ENCODE results near the gene RFTN2. TPM values are rescaled to one million over a fixed set of nuclear protein-coding genes. Genes with fewer than 3 reads are reported as not detected.
"Not testable (repeated sequence)": the region's sequence is repeated elsewhere in the genome, so short reads cannot be mapped to it uniquely, and the experiment has no call there.

The RFTN2 gene
- total RNA-seq, 2 experiments from 2014 or later: not detected

DNA sequence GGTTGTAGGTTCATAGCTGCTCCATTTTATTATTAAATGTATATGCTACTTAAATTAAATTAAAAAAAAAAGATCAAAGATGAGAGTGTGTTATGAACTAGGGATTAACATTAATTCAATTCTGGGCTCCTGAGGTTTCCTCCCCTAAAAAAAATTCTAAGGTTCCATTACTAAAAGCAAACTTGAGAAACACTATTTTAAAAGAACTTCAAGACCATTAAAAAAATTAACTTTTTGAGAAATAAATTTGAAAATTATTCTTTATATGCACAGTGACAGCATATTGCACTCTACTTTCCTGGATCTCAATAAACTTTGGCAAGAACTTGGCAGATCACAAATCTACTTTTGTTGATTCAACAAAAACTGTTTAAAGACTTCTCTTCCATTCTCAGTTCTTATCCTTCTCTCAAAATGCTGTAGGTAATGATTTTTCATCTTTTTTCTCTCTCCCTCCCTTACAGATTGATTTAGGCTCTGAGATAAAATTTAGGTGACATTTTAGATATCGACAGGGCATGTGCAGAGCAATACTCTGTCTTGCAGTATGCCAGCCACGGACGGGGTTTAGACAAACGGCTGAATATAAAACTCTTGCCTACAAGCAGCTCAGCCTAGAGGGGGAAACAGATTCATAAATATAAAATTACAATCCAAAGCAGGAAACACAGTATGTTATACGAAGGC lies 29.2 kb upstream of the RFTN2 start:
- Mint-ChIP-seq H3K4me1 (peaks cover 46% of the 10 kb centered on the region), H3K36me3 (ENCODE audit: low read depth) (peaks cover 17% of the 10 kb centered on the region), H3K27ac (peak overlapping the region; percentile 95), H3K9me3 (peaks cover 4% of the 10 kb centered on the region), H3K4me3 (peak overlapping the region; percentile 81), H3K27me3 (no peaks in the 10 kb centered on the region)
- no peak for DNase-seq
- ChIA-PET CTCF (interaction anchor here (0.6 to 1.1 kb wide), 3 partner anchors 17 to 46 kb away, joined by 3 to 4 read pairs (median 3); no protein-coding TSS in a partner anchor), POLR2A (interaction anchor here (0.8 to 1.2 kb wide), 2 partner anchors 189 to 205 kb away, joined by 3 to 4 read pairs; partner anchors contain the start of gene HSPD1)

DNA sequence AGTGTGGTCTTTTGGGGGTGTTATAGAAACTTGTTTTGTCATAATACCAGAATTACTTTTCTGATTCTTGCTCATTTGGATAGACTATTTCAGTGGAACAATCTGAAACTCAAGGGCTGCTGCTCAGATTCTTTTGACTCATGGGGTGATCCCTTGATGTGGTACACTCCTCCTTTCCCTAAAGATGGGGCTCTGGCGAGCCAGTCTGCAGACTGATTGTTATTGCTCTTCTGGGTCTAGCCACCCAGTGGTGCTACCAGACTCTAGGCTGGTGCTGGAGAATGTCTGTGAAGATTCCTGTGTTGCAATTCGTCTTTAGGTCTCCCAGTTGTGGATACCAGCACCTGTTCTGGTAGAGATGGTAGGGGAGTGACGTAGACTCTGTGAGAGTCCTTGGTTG lies 25.6 kb upstream of the RFTN2 start:
- peaks cover 4% of the 10 kb centered on the region for H3K9me3 Mint-ChIP-seq
- no peak overlapping the region for H3K27ac Mint-ChIP-seq
- H3K4me3 Mint-ChIP-seq: no peak overlapping the region
- CTCF ChIA-PET: no interaction called here
- peaks cover 2% of the 10 kb centered on the region for H3K36me3 Mint-ChIP-seq (ENCODE audit: low read depth)
- no peaks in the 10 kb centered on the region for H3K27me3 Mint-ChIP-seq
- POLR2A ChIA-PET: no interaction called here
- peaks cover 32% of the 10 kb centered on the region for H3K4me1 Mint-ChIP-seq
- DNase-seq: no peak

GRCh38 chr2:197699724-197700123 lies 24.3 kb upstream of the RFTN2 start:
- DNase-seq; H3K36me3 Mint-ChIP-seq (ENCODE audit: low read depth); H3K27me3 Mint-ChIP-seq; CTCF ChIA-PET; POLR2A ChIA-PET; H3K9me3 Mint-ChIP-seq; H3K27ac Mint-ChIP-seq; H3K4me3 Mint-ChIP-seq: not testable (repeated sequence)
- peaks cover 29% of the 10 kb centered on the region for H3K4me1 Mint-ChIP-seq

DNA sequence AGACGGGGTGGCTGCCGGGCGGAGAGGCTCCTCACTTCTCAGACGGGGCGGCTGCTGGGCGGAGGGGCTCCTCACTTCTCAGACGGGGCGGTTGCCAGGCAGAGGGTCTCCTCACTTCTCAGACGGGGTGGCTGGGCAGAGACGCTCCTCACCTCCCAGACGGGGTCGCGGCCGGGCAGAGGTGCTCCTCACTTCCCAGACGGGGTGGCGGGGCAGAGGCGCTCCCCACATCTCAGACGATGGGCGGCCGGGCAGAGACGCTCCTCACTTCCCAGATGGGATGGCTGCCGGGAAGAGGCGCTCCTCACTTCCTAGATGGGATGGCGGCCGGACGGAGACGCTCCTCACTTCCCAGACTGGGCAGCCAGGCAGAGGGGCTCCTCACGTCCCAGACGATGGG lies 21.2 kb upstream of the RFTN2 start:
- H3K27ac Mint-ChIP-seq; H3K36me3 Mint-ChIP-seq (ENCODE audit: low read depth); H3K27me3 Mint-ChIP-seq; DNase-seq; POLR2A ChIA-PET; CTCF ChIA-PET; H3K4me3 Mint-ChIP-seq; H3K9me3 Mint-ChIP-seq: not testable (repeated sequence)
- peaks cover 29% of the 10 kb centered on the region for H3K4me1 Mint-ChIP-seq

DNA sequence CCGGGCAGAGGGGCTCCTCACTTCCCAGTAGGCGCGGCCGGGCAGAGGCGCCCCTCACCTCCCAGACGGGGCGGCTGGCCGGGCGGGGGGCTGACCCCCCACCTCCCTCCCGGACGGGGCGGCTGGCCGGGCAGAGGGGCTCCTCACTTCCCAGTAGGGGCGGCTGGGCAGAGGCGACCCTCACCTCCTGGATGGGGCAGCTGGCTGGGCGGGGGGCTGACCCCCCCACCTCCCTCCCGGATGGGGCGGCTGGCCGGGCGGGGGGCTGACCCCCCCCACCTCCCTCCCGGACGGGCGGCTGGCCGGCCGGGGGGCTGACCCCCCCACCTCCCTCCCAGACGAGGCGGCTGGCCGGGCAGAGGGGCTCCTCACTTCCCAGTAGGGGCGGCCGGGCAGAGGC lies 20.6 kb upstream of the RFTN2 start:
- POLR2A ChIA-PET; H3K4me3 Mint-ChIP-seq; H3K27ac Mint-ChIP-seq; H3K27me3 Mint-ChIP-seq; CTCF ChIA-PET; H3K9me3 Mint-ChIP-seq; H3K36me3 Mint-ChIP-seq (ENCODE audit: low read depth); DNase-seq: not testable (repeated sequence)
- peaks cover 25% of the 10 kb centered on the region for H3K4me1 Mint-ChIP-seq

DNA sequence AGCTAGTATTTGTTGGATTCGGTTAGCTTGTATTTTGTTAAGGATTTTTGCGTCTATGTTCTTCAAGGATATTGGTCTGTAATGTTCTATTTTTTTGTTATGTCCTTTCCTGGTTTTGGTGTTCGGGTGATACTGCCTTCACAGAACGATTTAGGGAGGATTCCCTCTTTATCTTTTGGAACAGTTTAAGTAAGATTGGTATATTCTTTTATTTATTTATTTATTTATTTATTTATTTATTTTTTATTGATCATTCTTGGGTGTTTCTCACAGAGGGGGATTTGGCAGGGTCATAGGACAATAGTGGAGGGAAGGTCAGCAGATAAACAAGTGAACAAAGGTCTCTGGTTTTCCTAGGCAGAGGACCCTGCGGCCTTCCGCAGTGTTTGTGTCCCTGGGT lies 19.8 kb upstream of the RFTN2 start:
- H3K9me3 Mint-ChIP-seq; H3K36me3 Mint-ChIP-seq (ENCODE audit: low read depth); CTCF ChIA-PET; H3K27me3 Mint-ChIP-seq; H3K4me3 Mint-ChIP-seq; DNase-seq; H3K27ac Mint-ChIP-seq; POLR2A ChIA-PET: not testable (repeated sequence)
- H3K4me1 Mint-ChIP-seq: peaks cover 21% of the 10 kb centered on the region

DNA sequence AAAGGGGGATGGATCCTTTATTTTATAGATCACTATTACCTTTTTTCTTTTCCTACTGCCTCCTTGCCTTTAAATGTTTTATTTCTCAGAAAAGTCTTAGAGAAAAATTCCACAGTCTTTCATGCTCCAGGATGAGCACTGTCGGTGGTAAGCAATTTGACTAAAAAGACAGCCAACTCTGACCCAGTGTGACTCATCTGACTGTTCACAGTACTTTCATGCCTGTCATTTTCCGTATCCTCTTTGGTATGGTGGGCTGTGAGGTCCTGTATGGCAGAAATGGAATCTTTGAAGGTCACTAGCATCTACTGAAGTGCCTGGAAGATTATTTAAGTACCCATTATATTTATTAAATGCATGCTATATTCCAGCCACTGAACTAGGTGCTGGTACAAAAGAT lies 2.1 kb upstream of the RFTN2 start:
- H3K36me3 Mint-ChIP-seq (ENCODE audit: low read depth): no peaks in the 10 kb centered on the region

GRCh38 chr2:197677056-197677455 lies 1.7 kb upstream of the RFTN2 start:
- Mint-ChIP-seq H3K4me3 (no peak overlapping the region), H3K36me3 (ENCODE audit: low read depth) (no peaks in the 10 kb centered on the region), H3K27ac (no peak overlapping the region), H3K27me3 (peaks cover 23% of the 10 kb centered on the region), H3K4me1 (no peaks in the 10 kb centered on the region), H3K9me3 (no peaks in the 10 kb centered on the region)
- no peak for DNase-seq
- CTCF ChIA-PET: no interaction called here
- POLR2A ChIA-PET: no interaction called here

More for the DNA sequence above, 2.1 kb upstream of the RFTN2 start:
- H3K4me1 Mint-ChIP-seq: no peaks in the 10 kb centered on the region
- no peaks in the 10 kb centered on the region for H3K9me3 Mint-ChIP-seq
- H3K27ac Mint-ChIP-seq: no peak overlapping the region
- peaks cover 24% of the 10 kb centered on the region for H3K27me3 Mint-ChIP-seq
- DNase-seq: no peak
- POLR2A ChIA-PET: no interaction called here
- no peak overlapping the region for H3K4me3 Mint-ChIP-seq
- CTCF ChIA-PET: no interaction called here

DNA sequence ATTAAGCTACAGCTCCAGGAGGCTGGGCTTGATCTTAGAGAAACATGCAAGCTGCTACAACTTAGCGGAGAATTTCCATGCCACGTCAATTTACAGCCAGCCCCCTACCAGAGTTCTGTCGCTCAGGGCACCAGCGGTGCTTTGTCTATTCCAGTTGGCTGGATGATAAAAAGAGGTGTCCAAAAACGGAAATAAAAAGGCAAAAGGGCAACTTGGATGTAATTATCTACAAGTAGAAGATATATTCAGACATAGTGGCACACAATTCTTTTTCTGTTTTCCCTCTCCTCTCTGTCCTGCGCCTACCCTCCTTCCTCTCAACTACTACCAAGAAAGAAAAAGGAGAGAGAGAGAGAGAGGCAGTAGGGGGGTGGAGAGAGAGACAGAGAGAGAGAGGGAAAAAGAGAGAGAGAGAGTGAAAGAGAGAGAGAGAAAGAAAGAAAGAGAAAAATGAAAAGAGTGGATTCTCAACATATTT lies 363 bp upstream of the RFTN2 start:
- H3K9me3 Mint-ChIP-seq: no peaks in the 10 kb centered on the region
- H3K27ac Mint-ChIP-seq: no peak overlapping the region
- CTCF ChIA-PET: no interaction called here
- H3K4me3 Mint-ChIP-seq: no peak overlapping the region
- H3K27me3 Mint-ChIP-seq: peaks cover 25% of the 10 kb centered on the region
- H3K4me1 Mint-ChIP-seq: no peaks in the 10 kb centered on the region
- POLR2A ChIA-PET: no interaction called here
- no peak for DNase-seq
- H3K36me3 Mint-ChIP-seq (ENCODE audit: low read depth): no peaks in the 10 kb centered on the region

- ChIA-PET POLR2A (no interaction called here), CTCF (interaction anchor here (0.8 kb wide), 1 partner anchor 166 kb away, joined by 3 read pairs; no protein-coding TSS in a partner anchor)
- no peak for DNase-seq
- H3K4me3 Mint-ChIP-seq: no peak overlapping the region
- H3K27ac Mint-ChIP-seq: no peak overlapping the region
- no peaks in the 10 kb centered on the region for H3K36me3 Mint-ChIP-seq (ENCODE audit: low read depth)
- no peaks in the 10 kb centered on the region for H3K4me1 Mint-ChIP-seq
- H3K9me3 Mint-ChIP-seq: no peaks in the 10 kb centered on the region
- peaks cover 25% of the 10 kb centered on the region for H3K27me3 Mint-ChIP-seq
These were observed 796 bp downstream of the RFTN2 start for GRCh38 chr2:197674591-197674990.

DNA sequence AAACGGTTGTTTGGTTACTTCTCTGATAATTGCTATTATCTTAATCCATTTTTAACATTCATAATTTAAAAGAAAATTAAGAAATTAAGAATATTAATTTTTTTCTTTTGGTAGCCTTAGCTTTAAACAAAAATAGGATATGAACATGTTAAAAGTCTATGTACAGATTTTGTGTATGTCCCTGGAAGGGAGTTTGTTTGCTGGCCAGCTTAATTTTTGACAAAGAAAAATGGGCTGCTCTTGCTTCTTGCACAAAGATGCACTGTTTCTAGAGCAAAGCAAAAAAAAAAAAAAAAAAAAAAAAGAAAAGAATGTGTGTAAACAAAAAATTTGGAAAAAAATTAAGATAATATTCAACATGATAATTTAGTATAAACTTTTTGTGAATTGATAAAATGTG lies 1.3 kb downstream of the RFTN2 start:
- ChIA-PET POLR2A (no interaction called here), CTCF (no interaction called here)
- Mint-ChIP-seq H3K4me1 (peaks cover 2% of the 10 kb centered on the region), H3K36me3 (ENCODE audit: low read depth) (no peaks in the 10 kb centered on the region), H3K4me3 (no peak overlapping the region), H3K27ac (no peak overlapping the region), H3K9me3 (peaks cover under 1% of the 10 kb centered on the region), H3K27me3 (peaks cover 24% of the 10 kb centered on the region)
- DNase-seq: no peak

DNA sequence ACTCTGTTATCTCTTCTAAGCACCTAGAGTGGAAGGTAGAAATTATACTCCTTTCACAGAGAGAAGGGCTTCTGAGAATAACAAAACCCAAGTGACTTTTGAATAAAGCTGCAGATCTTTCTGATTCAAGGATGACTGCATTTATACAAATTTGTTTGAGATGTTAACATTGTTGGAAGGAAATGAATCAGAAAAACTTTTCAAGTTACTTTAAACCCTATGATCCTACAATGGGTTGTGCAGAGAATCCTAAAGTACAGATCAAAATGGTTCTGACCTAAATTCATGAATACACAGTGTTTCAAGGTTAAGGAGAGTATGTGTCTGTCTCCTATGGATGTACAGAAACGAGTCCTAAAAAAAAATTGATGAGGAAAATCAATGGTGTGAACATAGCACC lies 1.8 kb downstream of the RFTN2 start:
- Mint-ChIP-seq H3K36me3 (ENCODE audit: low read depth) (no peaks in the 10 kb centered on the region), H3K4me1 (peaks cover 4% of the 10 kb centered on the region), H3K4me3 (no peak overlapping the region), H3K27me3 (peaks cover 23% of the 10 kb centered on the region), H3K27ac (no peak overlapping the region), H3K9me3 (peaks cover 2% of the 10 kb centered on the region)
- no peak for DNase-seq
- ChIA-PET POLR2A (no interaction called here), CTCF (no interaction called here)

DNA sequence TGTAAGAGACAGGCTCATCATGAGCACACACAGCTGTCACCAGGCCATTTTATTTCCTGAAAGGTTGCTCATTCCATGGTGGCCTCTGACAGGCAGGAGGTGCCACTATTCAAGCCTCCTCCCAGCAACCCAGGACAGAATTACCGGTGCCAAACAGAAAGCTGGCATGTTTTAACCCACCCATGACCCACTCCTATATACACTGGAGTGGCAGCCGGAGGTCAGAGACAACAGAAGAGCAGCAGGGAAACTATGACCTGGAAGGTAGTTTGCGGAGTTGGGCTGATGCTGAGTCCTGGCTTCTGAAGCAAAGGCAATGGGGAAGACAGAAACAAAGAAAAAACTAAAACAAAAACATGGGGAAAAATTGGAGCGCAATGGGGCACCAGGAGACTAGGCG lies 2.3 kb downstream of the RFTN2 start:
- ChIA-PET CTCF (no interaction called here), POLR2A (no interaction called here)
- no peak overlapping the region for H3K27ac Mint-ChIP-seq
- no peak overlapping the region for H3K4me3 Mint-ChIP-seq
- peaks cover 4% of the 10 kb centered on the region for H3K4me1 Mint-ChIP-seq
- H3K9me3 Mint-ChIP-seq: peaks cover 2% of the 10 kb centered on the region
- H3K27me3 Mint-ChIP-seq: peaks cover 23% of the 10 kb centered on the region
- H3K36me3 Mint-ChIP-seq (ENCODE audit: low read depth): no peaks in the 10 kb centered on the region
- no peak for DNase-seq

- H3K9me3 Mint-ChIP-seq: peaks cover 4% of the 10 kb centered on the region
- no peaks in the 10 kb centered on the region for H3K36me3 Mint-ChIP-seq (ENCODE audit: low read depth)
- no peak overlapping the region for H3K4me3 Mint-ChIP-seq
- CTCF ChIA-PET: no interaction called here
- H3K27me3 Mint-ChIP-seq: peaks cover 23% of the 10 kb centered on the region
- H3K4me1 Mint-ChIP-seq: peaks cover 4% of the 10 kb centered on the region
- H3K27ac Mint-ChIP-seq: no peak overlapping the region
- POLR2A ChIA-PET: no interaction called here
- no peak for DNase-seq
These were observed 3.0 kb downstream of the RFTN2 start for GRCh38 chr2:197672371-197672893.
